ENCODE data around the gene MAGI3.

Gene MAGI3

DNA sequence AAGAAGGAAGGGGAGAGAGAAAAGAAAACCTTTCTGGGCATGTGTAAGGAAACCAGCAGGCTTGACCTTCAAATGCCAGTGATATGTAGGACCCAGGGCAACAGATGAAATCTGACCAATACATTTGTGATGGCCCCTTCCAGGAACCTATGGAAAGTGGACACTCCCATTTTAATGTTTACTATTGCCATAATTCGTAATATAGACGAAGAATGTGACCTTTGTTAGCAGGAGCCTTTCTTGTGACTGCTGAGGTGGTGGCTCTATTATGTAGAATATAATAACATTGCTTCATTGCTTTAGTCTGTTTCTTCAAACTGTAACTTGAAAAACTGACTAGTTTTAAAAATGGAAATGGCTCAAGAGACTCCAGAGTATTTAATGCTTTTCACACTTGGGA is 150.8 kb downstream of the MAGI3 start:
- TF ChIP-seq, protein P1, sequence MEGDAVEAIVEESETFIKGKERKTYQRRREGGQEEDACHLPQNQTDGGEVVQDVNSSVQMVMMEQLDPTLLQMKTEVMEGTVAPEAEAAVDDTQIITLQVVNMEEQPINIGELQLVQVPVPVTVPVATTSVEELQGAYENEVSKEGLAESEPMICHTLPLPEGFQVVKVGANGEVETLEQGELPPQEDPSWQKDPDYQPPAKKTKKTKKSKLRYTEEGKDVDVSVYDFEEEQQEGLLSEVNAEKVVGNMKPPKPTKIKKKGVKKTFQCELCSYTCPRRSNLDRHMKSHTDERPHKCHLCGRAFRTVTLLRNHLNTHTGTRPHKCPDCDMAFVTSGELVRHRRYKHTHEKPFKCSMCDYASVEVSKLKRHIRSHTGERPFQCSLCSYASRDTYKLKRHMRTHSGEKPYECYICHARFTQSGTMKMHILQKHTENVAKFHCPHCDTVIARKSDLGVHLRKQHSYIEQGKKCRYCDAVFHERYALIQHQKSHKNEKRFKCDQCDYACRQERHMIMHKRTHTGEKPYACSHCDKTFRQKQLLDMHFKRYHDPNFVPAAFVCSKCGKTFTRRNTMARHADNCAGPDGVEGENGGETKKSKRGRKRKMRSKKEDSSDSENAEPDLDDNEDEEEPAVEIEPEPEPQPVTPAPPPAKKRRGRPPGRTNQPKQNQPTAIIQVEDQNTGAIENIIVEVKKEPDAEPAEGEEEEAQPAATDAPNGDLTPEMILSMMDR (IDR thresholded peaks at IDR 0.05; ENCODE audit: low read depth, low read length) = no peak
- DNase-seq (ENCODE audit: low read depth, low spot score) = no peak
- no peak overlapping the region for H3K4me3 ChIP-seq (ENCODE audit: low read depth, low read length)
- in situ Hi-C loops (cut with HindIII; ENCODE audit: low sequenced_read_pairs) = no loop called here

DNA sequence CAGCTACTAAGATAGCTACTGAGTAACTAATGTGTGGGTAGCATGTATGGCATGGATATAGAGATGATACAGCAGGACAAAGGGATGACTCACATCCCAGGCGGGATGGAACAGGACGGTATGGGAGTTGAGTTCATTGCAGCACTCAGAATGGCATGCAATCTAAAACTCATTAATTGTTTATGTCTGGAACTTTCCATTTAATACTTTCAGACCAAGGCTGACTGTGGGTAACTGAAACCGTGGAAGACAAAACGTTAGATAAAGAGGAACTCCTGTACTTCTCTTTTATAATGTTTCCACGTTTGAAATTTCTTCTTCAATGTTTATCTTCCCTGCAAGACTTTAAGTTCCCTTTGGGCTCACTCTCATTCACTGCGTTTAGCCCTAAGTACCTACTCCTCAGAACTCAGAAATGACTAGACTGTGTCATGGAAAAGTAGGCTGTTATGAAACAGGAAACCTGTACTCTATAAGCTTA is 151.9 kb downstream of the MAGI3 start:
- no peak overlapping the region for H3K4me3 ChIP-seq (ENCODE audit: low read depth, low read length)
- in situ Hi-C loops (cut with HindIII; ENCODE audit: low sequenced_read_pairs) = no loop called here
- TF ChIP-seq, protein P1 (IDR thresholded peaks at IDR 0.05; ENCODE audit: low read depth, low read length) = no peak
- DNase-seq (ENCODE audit: low read depth, low spot score) = peak; percentile 82

DNA sequence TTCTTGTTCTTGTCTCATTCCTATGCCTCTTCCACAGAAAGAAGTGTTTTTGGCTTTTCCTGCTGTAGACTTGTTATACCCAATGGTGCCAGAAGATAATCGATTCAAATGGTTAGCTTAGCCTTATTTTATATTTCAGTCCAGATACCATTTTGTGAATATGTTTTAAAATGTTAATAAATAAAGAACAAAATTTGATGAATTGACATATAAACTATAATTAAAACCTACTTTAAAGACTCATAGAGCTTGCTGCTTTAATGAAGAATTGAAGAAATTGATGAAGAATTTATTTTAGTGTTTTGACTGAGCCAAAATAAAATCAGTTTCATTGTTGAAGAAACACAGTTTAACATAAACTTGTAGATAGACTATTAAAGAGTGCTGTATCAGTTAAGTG is 152.8 kb downstream of the MAGI3 start:
- no peak for DNase-seq (ENCODE audit: low read depth, low spot score)
- TF ChIP-seq, protein P1 (IDR thresholded peaks at IDR 0.05; ENCODE audit: low read depth, low read length) = no peak
- in situ Hi-C loops (cut with HindIII; ENCODE audit: low sequenced_read_pairs) = no loop called here
- H3K4me3 ChIP-seq (ENCODE audit: low read depth, low read length) = no peak overlapping the region

DNA sequence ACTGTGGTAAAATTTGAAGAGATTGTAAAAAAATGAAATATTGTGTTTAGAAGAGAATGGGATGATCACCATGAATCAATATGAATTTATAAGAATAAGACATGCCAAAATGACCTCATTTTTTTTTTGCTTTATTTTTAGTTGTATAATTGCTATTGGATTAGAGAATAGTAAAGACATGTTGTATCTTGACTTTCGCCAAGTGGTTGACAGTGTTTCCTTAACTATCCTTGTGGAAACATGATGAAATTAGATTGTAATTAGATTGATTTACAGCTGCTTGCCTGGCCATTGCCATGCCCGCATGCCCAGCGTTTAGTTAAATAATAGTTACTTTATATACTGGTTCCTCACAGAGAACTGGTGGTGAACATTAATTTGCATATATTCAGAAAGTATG is 154.9 kb downstream of the MAGI3 start:
- in situ Hi-C loops (cut with HindIII; ENCODE audit: low sequenced_read_pairs) = no loop called here
- DNase-seq (ENCODE audit: low read depth, low spot score) = no peak
- no peak overlapping the region for H3K4me3 ChIP-seq (ENCODE audit: low read depth, low read length)
- TF ChIP-seq, protein P1 (IDR thresholded peaks at IDR 0.05; ENCODE audit: low read depth, low read length) = no peak

- TF ChIP-seq, protein P1 (IDR thresholded peaks at IDR 0.05; ENCODE audit: low read depth, low read length) = no peak
- in situ Hi-C loops (cut with HindIII; ENCODE audit: low sequenced_read_pairs) = no loop called here
- no peak for DNase-seq (ENCODE audit: low read depth, low spot score)
These were observed 155.3 kb downstream of the MAGI3 start for GRCh38 chr1:113545626-113546025.

DNA sequence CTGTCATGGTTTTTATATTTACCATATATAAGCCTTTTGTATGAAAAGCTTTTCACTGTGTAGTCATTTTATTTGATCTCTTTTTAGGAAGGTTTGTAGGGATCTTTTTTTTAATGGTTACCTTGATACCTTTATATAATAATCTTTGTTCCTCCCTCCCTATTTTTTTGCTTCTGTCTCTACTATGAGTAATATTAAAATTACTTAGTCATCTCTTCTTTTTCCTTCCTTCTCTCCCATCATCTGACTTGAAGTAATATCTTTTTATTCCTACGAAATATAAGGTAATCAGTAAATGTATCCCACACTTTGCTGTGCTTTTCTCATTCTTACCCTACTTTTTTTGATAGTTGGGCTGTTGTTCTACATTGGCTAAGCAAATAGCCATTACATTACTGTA is 161.4 kb downstream of the MAGI3 start:
- TF ChIP-seq, protein P1 (IDR thresholded peaks at IDR 0.05; ENCODE audit: low read depth, low read length) = no peak
- H3K4me3 ChIP-seq (ENCODE audit: low read depth, low read length) = no peak overlapping the region
- DNase-seq (ENCODE audit: low read depth, low spot score) = no peak
- in situ Hi-C loops (cut with HindIII; ENCODE audit: low sequenced_read_pairs) = no loop called here

More at GRCh38 chr1:113545626-113546025, 155.3 kb downstream of the MAGI3 start:
- no peak overlapping the region for H3K4me3 ChIP-seq (ENCODE audit: low read depth, low read length)

- no peak for DNase-seq (ENCODE audit: low read depth, low spot score)
- in situ Hi-C loops (cut with HindIII; ENCODE audit: low sequenced_read_pairs) = no loop called here
- TF ChIP-seq, protein P1 (IDR thresholded peaks at IDR 0.05; ENCODE audit: low read depth, low read length) = no peak
- no peak overlapping the region for H3K4me3 ChIP-seq (ENCODE audit: low read depth, low read length)
These were observed 161.9 kb downstream of the MAGI3 start for GRCh38 chr1:113552244-113552643.
